ENCODE data around the gene LAMA2.

GRCh38 chr6:129281168-129281796, 398.3 kb downstream of the LAMA2 start:
- TF ChIP-seq POLR2A (IDR thresholded peaks at IDR 0.05): no peak
- TF ChIP-seq CTCF (IDR thresholded peaks at IDR 0.05): no peak
- TF ChIP-seq POLR2AphosphoS5 (IDR thresholded peaks at IDR 0.05): no peak

Measured in breast epithelium (tissue), 3 donors.